ENCODE results near the gene MCL1.
"Not testable (repeated sequence)": the region's sequence is repeated elsewhere in the genome, so short reads cannot be mapped to it uniquely, and the experiment has no call there.

MCL1 gene

GRCh38 chr1:150601540-150601939, 22.1 kb upstream of the MCL1 start:
- DNase-seq: no peak

- not testable (repeated sequence) for DNase-seq
Measured at GRCh38 chr1:150598346-150598745, 18.9 kb upstream of the MCL1 start.

DNA sequence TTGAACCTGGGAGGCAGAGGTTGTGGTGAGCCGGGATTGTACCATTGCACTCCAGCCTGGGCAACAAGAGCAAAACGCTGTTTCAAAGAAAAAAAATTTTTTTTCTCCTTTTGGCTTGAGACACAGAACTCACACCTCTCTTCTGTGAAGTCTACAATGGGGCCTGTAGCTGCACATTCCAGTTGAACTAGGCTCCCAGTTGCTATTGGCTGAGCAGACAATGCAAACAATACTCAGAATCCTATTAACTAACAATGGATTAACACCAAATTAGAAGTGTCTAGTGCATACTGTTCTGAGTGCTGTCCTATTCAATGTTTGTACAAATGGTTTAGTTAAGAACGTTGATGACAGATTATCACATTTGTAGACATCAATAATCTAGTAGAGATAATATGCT, 17.6 kb upstream of the MCL1 start:
- no peak for DNase-seq

DNA sequence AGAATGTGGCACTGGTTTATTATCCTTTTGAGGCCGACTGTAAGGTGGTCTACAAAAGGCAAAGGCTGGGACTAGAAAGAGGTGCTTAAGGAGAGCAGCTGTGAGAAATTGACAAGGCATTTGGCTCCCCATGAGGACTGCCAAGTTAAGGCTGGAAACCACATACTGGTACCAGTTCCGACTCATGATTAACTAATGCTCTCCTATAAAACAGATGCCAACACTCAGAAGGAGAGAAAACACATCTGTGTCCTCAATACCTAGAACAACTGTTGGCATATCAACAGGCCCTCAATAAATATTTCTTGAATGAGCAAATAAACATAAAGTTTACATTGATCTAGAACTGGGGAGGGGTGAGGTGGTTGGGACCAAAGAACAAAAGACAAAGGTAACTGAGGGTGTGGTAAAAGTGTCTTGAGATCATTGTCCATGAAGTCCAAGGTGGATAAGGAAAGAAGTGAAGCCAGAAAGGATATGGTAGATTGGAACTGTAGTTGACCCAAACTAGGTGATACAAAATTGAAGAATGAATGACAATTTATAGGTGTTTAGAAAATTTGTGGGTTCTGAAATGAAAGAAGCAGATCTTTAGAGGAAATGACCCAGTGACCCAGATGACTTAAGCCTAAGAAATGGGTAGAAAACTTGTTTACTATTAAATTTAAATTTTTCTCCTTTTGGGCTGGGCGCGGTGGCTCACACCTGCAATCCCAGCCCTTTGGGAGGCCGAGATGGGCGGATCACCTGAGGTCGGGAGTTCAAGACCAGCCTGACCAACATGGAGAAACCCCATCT, 16.9 kb upstream of the MCL1 start:
- no peak for DNase-seq

DNA sequence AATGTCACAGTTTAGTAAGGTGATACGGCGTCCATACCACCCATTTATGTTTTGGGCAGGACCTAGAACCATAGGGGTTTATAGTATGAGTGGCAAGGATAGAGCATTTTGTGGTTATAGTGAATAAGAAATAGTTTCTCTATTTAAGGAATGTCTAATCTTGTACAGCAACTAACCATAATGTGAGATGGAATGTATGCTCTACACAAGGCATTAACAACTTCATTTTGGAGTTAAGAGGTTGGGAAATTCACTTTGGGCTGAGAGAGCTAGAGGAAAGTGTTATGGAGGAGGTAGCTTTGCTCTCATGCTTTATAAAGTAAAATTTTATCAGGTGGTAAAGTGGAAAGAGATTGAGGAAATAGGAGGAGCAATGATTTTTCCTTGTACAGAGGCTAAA, 3.0 kb upstream of the MCL1 start:
- no peak for DNase-seq

- DNase-seq: not testable (repeated sequence)
Measured at GRCh38 chr1:150581962-150582361, 2.6 kb upstream of the MCL1 start.

DNA sequence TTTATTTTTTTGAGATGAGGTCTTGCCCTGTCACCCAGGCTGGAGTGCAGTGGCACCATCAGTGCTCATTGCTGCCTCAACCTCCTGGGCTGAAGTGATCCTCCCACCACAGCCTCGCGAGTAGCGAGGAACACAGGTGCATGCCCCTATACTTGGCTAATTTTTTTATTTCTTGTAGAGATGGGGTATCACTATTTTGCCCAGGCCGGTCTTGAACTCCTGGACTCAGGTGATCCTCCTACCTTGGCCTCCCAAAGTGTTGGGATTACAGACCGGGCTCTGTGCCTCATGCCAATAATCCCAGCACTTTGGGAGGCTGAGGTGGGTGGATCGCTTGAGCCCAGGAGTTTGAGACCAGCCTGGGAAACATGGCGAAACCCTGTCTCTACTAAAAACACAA, 2.0 kb upstream of the MCL1 start:
- not testable (repeated sequence) for DNase-seq

- not testable (repeated sequence) for DNase-seq
Measured at GRCh38 chr1:150580966-150581365, 1.6 kb upstream of the MCL1 start.

DNA sequence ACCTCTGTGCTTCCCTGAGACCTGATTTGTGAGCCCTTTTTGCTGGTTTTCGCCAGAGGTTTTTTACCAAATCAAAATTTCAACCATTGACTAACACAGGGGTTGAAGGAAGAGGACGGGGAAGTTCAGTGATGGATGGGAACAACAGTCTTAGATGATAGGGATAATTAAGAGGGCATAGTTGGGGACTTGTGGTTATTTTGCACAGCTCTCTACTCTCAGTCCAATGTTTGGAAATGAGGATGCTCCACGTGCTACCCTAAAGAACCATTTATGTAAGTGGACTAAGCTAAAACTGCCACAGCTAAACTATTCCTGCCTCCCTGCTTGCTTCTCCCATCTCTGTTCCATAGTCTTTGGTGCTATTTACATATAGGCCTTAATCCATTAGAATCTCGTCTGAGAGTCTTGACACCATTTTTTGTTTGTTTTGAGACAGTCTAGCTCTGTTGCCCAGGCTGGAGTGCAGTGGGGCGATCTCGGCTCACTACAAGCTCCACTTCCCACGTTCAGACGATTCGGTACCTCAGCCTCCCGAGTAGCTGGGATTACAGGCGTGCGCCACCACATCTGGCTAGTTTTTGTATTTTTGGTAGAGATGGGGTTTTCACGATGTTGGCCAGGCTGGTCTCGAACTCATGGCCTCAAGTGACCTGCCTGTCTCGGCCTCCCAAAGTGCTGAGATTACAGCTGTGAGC, 684 bp upstream of the MCL1 start:
- DNase-seq: no peak

DNA sequence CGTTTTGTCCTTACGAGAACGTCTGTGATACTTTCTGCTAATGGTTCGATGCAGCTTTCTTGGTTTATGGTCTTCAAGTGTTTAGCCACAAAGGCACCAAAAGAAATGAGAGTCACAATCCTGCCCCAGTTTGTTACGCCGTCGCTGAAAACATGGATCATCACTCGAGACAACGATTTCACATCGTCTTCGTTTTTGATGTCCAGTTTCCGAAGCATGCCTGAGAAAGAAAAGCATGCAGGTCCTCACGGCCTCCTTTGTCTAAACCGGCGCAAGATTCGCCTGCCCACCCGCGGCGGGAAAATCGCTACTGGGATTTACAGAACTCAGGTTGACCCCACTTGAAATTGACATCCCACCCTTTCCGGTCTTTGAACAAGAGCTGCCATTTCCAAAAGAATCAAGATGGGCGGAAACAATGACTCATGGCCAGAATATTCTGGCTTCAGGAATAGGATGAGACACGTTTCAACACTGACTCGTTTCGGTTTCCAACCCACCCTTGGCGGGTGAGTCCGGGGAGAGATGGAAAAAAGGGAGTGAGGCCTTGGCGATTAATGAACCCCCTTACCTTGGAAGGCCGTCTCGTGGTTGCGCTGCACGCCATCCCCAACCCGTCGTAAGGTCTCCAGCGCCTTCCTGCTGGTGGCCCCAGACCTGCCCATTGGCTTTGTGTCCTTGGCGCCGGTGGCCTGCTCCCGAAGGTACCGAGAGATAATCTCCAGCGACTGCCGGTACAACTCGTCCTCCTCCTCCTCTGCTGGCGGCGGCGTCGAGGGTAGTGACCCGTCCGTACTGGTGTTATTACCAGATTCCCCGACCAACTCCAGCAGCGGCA, 919 bp downstream of the MCL1 start:
- peak; percentile 78 for DNase-seq

- no peak for DNase-seq
Measured at GRCh38 chr1:150577557-150578271, 1.7 kb downstream of the MCL1 start.

DNA sequence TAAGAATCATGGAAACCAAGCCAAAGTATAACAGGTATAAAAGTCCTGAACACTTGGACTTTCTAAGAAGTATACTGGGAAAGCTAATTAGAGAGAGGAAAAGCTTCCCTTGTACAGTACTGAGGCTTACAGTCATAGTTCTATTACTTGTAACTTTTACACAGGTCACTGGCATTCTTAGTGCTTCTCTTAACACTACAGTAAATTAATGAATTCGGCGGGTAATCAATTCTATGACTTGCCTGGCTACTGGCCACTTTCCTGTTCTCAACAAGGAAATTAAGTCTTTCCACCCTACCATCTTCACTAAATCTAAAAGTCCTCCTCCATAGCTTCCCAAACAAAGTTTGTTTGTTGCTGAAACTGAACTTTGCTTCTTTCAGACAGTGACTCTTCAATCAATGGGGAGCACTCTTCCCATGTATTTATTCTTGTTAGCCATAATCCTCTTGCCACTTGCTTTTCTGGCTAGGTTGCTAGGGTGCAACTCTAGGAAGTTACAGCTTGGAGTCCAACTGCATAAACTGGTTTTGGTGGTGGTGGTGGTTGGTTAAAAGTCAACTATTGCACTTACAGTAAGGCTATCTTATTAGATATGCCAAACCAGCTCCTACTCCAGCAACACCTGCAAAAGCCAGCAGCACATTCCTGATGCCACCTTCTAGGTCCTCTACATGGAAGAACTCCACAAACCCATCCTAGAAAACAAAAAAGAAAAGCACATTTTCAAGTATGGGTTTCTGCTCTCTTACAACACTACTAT, 2.4 kb downstream of the MCL1 start:
- DNase-seq: no peak

- DNase-seq: no peak
Measured at GRCh38 chr1:150576367-150576711, 3.1 kb downstream of the MCL1 start.

GRCh38 chr1:150575518-150576366, 3.7 kb downstream of the MCL1 start:
- DNase-seq: no peak

- DNase-seq: no peak
Measured at GRCh38 chr1:150575072-150575489, 4.3 kb downstream of the MCL1 start.

- no peak for DNase-seq
Measured at GRCh38 chr1:150574260-150575071, 4.9 kb downstream of the MCL1 start.

- not testable (repeated sequence) for DNase-seq
Measured at GRCh38 chr1:150573648-150574071, 5.8 kb downstream of the MCL1 start.

GRCh38 chr1:150572918-150573647, 6.3 kb downstream of the MCL1 start:
- no peak for DNase-seq

DNA sequence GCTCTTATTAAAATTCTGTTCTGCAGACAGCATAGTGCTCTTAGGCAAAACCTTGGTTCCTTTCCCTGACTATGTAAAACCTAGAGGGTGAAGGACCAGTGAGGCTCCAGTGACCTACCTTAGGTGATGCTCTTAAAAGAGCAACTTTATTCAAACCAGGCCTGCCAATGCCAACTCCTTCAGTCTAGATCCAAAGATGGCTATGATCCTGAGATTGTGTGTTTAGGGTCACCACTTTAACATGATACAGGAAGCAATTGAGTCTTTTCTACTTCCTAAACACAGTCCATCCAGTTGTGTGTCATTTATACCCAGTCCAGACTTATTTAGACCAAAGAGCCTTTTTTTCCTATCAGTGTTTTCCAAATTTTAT, 10.8 kb downstream of the MCL1 start:
- DNase-seq: no peak
